Progenitor cell of endocrine pancreas (in vitro differentiated cells): ENCODE data around the gene SPTY2D1. TPM values are rescaled to one million over a fixed set of nuclear protein-coding genes. Genes with fewer than 3 reads are reported as not detected.
"Not testable (repeated sequence)": the region's sequence is repeated elsewhere in the genome, so short reads cannot be mapped to it uniquely, and the experiment has no call there.

Experiments
- DNase-seq: peaks from one replicate; pipeline ENCODE4 v3.0.0; 2021; ENCODE audit warnings: low spot score; ENCODE audit not compliant: unreplicated experiment
- H3K27ac Mint-ChIP-seq: 2 replicates; pipeline ENCODE4 v1.8.0; 2021; ENCODE audit warnings: mild to moderate bottlenecking, moderate library complexity, mixed read lengths
- H3K27me3 Mint-ChIP-seq: 2 replicates; pipeline ENCODE4 v1.8.0; 2021; ENCODE audit warnings: mixed read lengths
- H3K36me3 Mint-ChIP-seq: 2 replicates; pipeline ENCODE4 v1.8.0; 2022; ENCODE audit warnings: mixed read lengths; ENCODE audit not compliant: insufficient read depth
- H3K4me1 Mint-ChIP-seq: 2 replicates; pipeline ENCODE4 v1.8.0; 2021; ENCODE audit warnings: low read depth, mixed read lengths
- H3K4me3 Mint-ChIP-seq: 2 replicates; pipeline ENCODE4 v1.8.0; 2021; ENCODE audit warnings: low read depth, mild to moderate bottlenecking, moderate library complexity, mixed read lengths
- H3K9me3 Mint-ChIP-seq: 2 replicates; pipeline ENCODE4 v1.8.0; 2021; ENCODE audit warnings: low read depth, mixed read lengths
- total RNA-seq: library from RNA; stranded (reverse); gene quantifications from 2 replicates; pipeline ENCODE4 v1.2.1, GENCODE V29; 2021
- TF ChIP-seq, protein P1 (sequence below): fragments of 200-600 bp; sonication (generic); IDR thresholded peaks from one replicate; pipeline ENCODE4 v1.5.0; 2021; ENCODE audit warnings: antibody characterized with exemption, mild to moderate bottlenecking; ENCODE audit not compliant: unreplicated experiment

Gene SPTY2D1
- total RNA-seq, 1 donor from 2014 or later: 21.6 TPM

GRCh38 chr11:18600915-18601569, 33.1 kb downstream of the SPTY2D1 start:
- TF ChIP-seq, protein P1, sequence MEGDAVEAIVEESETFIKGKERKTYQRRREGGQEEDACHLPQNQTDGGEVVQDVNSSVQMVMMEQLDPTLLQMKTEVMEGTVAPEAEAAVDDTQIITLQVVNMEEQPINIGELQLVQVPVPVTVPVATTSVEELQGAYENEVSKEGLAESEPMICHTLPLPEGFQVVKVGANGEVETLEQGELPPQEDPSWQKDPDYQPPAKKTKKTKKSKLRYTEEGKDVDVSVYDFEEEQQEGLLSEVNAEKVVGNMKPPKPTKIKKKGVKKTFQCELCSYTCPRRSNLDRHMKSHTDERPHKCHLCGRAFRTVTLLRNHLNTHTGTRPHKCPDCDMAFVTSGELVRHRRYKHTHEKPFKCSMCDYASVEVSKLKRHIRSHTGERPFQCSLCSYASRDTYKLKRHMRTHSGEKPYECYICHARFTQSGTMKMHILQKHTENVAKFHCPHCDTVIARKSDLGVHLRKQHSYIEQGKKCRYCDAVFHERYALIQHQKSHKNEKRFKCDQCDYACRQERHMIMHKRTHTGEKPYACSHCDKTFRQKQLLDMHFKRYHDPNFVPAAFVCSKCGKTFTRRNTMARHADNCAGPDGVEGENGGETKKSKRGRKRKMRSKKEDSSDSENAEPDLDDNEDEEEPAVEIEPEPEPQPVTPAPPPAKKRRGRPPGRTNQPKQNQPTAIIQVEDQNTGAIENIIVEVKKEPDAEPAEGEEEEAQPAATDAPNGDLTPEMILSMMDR: no peak

DNA sequence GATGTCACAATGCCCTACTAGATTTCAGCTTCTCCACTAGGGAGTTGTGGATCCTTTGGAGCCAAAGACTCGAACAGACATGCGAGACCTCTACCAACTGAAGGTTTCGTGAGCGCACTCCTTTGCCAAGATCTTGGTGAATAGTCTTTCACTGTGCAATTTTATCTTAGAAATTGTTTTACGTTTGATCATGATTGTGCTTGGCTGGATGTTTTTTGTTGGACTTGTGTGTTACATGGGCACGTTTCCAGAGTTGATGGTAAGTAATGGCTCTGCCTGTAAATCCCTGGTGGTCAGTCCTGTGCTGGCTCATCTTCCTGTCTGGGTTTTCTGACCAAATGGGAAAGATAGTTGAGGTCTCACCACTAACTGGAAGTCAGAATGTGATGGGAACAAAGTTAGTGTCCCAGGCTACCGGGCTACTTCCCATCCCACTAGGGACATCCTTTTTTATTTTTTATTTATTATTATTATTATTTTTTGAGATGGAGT, 34.4 kb downstream of the SPTY2D1 start, which contains the start of gene MISFA:
Gene MISFA (plus strand): TSS at position 51 of the 492 bp plus-strand sequence. CDS start 140 bp downstream, at position 191.
- Mint-ChIP-seq H3K4me1 (peaks cover 5% of the 10 kb centered on the region), H3K27ac (no peak within 1 kb of the TSS), H3K4me3 (no peak within 1 kb of the TSS), H3K9me3 (no peaks in the 10 kb centered on the region), H3K36me3 (peaks cover 4% of the 10 kb centered on the region), H3K27me3 (no peaks in the 10 kb centered on the region)
- DNase-seq: no peak
- TF ChIP-seq, protein P1: no peak

More at GRCh38 chr11:18600915-18601569, 33.1 kb downstream of the SPTY2D1 start:
- no peak overlapping the region for H3K27ac Mint-ChIP-seq
- no peak overlapping the region for H3K4me3 Mint-ChIP-seq
- H3K36me3 Mint-ChIP-seq: peaks cover 5% of the 10 kb centered on the region
- DNase-seq: no peak
- no peaks in the 10 kb centered on the region for H3K9me3 Mint-ChIP-seq
- H3K27me3 Mint-ChIP-seq: no peaks in the 10 kb centered on the region
- H3K4me1 Mint-ChIP-seq: peaks cover 5% of the 10 kb centered on the region

DNA sequence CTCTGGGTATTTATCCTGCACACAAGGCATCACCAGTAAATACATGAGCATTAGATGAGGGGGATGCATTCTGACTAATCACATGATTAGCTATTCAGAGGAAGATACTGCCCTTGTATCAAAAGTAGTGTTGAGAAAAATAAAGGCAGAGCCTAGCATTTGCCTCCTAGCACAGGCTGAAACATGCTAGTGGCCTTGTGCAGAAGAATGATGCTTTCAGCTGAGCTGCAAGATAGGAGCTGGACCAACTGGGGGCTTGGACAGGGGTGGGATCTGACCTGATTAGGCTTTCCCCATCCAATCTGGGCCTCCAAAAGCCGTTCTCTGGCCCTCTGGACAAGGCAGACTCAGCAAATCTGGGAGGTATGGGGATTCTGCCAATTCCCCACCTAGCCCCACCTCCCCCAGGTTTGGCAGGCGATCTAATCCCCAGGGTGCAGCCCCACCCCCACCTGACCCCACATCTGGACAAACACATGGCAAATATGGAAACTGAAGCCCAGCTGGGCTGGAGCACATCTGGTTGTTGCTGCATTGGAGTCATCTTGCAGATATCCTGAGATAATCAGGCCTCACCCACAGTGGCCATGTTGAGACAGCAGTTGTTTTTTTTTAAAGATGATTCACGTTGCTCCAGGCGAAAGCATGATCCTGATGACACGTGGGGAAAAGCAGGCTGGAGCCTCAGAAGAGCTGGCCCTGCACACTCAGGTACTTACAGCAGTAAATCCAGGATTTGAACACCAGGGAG, 39.0 kb downstream of the SPTY2D1 start:
- H3K4me3 Mint-ChIP-seq: no peak overlapping the region
- TF ChIP-seq, protein P1: no peak
- no peaks in the 10 kb centered on the region for H3K9me3 Mint-ChIP-seq
- H3K27ac Mint-ChIP-seq: no peak overlapping the region
- H3K36me3 Mint-ChIP-seq: peaks cover 1% of the 10 kb centered on the region
- no peak for DNase-seq
- peaks cover 1% of the 10 kb centered on the region for H3K4me1 Mint-ChIP-seq
- no peaks in the 10 kb centered on the region for H3K27me3 Mint-ChIP-seq

GRCh38 chr11:18594088-18594487, 40.1 kb downstream of the SPTY2D1 start:
- H3K4me1 Mint-ChIP-seq, H3K9me3 Mint-ChIP-seq, H3K27me3 Mint-ChIP-seq, H3K27ac Mint-ChIP-seq, H3K4me3 Mint-ChIP-seq, DNase-seq, H3K36me3 Mint-ChIP-seq: not testable (repeated sequence)

DNA sequence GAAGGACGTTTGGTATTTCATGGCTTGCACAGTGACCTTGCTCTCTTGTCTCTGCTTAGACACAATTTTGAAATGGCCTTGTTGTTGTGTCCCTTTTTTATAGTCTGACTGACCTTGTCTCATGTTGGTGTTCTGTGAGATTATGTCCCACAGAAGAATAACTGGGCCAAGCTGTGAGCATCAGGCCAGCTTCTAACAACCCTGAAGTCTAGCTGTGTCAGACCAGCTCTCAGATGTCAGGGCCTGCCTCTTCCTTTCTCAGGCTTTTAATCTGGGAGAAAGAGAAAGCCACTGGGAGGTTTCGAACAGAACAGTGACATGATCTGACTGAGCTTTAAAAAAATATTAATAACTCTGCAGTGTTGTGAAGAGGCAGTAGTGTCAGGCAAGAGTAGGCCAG, 43.6 kb downstream of the SPTY2D1 start:
- no peaks in the 10 kb centered on the region for H3K9me3 Mint-ChIP-seq
- TF ChIP-seq, protein P1: no peak
- DNase-seq: no peak
- H3K4me1 Mint-ChIP-seq: peaks cover 3% of the 10 kb centered on the region
- no peak overlapping the region for H3K4me3 Mint-ChIP-seq
- H3K27me3 Mint-ChIP-seq: no peaks in the 10 kb centered on the region
- H3K36me3 Mint-ChIP-seq: no peaks in the 10 kb centered on the region
- H3K27ac Mint-ChIP-seq: no peak overlapping the region
